ENCODE results near the gene OR10G6.

Gene OR10G6

GRCh38 chr11:124012697-124013096, 17.7 kb upstream of the OR10G6 start, which contains the start of gene OR10G4:
Gene OR10G4 (plus strand): TSS chr11:124012997. CDS start chr11:124015575, 2,578 bp downstream.
- Mint-ChIP-seq H3K36me3 (ENCODE audit: low read depth) (no peaks in the 10 kb centered on the region), H3K4me3 (no peak within 1 kb of the TSS), H3K27me3 (ENCODE audit: low read depth) (peaks cover 4% of the 10 kb centered on the region), H3K9me3 (no peaks in the 10 kb centered on the region), H3K27ac (no peak within 1 kb of the TSS), H3K4me1 (no peaks in the 10 kb centered on the region)
- no peak for TF ChIP-seq CTCF (IDR thresholded peaks at IDR 0.05; ENCODE audit: unreplicated experiment in 3 of 3)

- Mint-ChIP-seq H3K27ac (no peak overlapping the region), H3K36me3 (ENCODE audit: low read depth) (no peaks in the 10 kb centered on the region), H3K4me3 (no peak overlapping the region), H3K9me3 (peaks cover 16% of the 10 kb centered on the region), H3K4me1 (no peaks in the 10 kb centered on the region), H3K27me3 (ENCODE audit: low read depth) (peaks cover 25% of the 10 kb centered on the region)
- no peak for TF ChIP-seq CTCF (IDR thresholded peaks at IDR 0.05; ENCODE audit: unreplicated experiment in 3 of 3)
Observed at GRCh38 chr11:123979311-123979710, 15.7 kb downstream of the OR10G6 start.

- H3K4me1 Mint-ChIP-seq = no peaks in the 10 kb centered on the region
- H3K27me3 Mint-ChIP-seq (ENCODE audit: low read depth) = peaks cover 20% of the 10 kb centered on the region
- H3K4me3 Mint-ChIP-seq = no peak within 1 kb of the TSS
- H3K36me3 Mint-ChIP-seq (ENCODE audit: low read depth) = no peaks in the 10 kb centered on the region
- H3K27ac Mint-ChIP-seq = no peak within 1 kb of the TSS
- H3K9me3 Mint-ChIP-seq = peaks cover 12% of the 10 kb centered on the region
- no peak for TF ChIP-seq CTCF (IDR thresholded peaks at IDR 0.05; ENCODE audit: unreplicated experiment in 3 of 3)
Observed at GRCh38 chr11:123977731-123978347, 17.1 kb downstream of the OR10G6 start, which contains the start of gene OR10S1. Gene OR10S1 (minus strand): TSS chr11:123977781. CDS start chr11:123977664, 117 bp downstream.

- TF ChIP-seq CTCF (IDR thresholded peaks at IDR 0.05; ENCODE audit: unreplicated experiment in 3 of 3) = no peak
- H3K4me1 Mint-ChIP-seq = no peaks in the 10 kb centered on the region
- peaks cover 3% of the 10 kb centered on the region for H3K9me3 Mint-ChIP-seq
- H3K36me3 Mint-ChIP-seq (ENCODE audit: low read depth) = no peaks in the 10 kb centered on the region
- H3K27me3 Mint-ChIP-seq (ENCODE audit: low read depth) = peaks cover 14% of the 10 kb centered on the region
- H3K4me3 Mint-ChIP-seq = no peak overlapping the region
- H3K27ac Mint-ChIP-seq = no peak overlapping the region
Observed at GRCh38 chr11:123976770-123977560, 18.0 kb downstream of the OR10G6 start.

GRCh38 chr11:123973816-123974215, 21.1 kb downstream of the OR10G6 start:
- H3K4me1 Mint-ChIP-seq = no peaks in the 10 kb centered on the region
- H3K9me3 Mint-ChIP-seq = peaks cover 6% of the 10 kb centered on the region
- H3K27me3 Mint-ChIP-seq (ENCODE audit: low read depth) = no peaks in the 10 kb centered on the region
- TF ChIP-seq CTCF (IDR thresholded peaks at IDR 0.05; ENCODE audit: unreplicated experiment in 3 of 3) = no peak
- no peak overlapping the region for H3K27ac Mint-ChIP-seq
- no peaks in the 10 kb centered on the region for H3K36me3 Mint-ChIP-seq (ENCODE audit: low read depth)
- H3K4me3 Mint-ChIP-seq = no peak overlapping the region
